Measurements from ENCODE around the gene BZW1. TPM values are rescaled to one million over a fixed set of nuclear protein-coding genes. Genes with fewer than 3 reads are reported as not detected.

Gene BZW1
- total and polyA plus RNA-seq, 2 experiments from 2014 or later, result 118 to 323 TPM

DNA sequence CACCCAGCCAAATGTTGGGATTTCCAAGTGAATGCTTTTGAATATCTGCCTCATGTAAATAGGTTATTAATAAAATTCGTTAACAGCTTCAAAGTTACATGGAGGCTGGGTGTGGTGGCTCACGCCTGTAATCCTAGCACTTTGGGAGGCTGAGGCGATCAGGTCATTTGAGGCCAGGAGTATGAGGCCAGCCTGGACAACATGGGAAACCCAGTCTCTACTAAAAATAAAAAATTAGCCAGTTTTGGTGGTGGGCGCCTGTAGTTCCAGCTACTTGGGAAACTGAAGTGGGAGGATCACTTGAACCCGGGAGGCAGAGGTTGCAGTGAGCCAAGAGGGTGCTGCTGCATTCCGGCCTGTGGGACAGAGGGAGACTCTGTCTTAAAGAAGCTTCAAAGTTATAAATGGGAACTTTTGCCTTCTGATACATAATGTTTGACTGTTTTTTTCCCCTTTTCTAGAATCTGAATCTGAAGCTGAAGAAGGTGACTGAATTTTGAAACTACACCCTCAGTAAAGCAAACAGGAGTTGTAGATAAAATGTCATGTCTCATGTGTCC is 10.1 kb downstream of the BZW1 start:
- Histone ChIP-seq H3K79me2 (replicated peaks; ENCODE audit: insufficient read depth) (0 out of 2 replicates have a peak, but pooled peaks cover 3% of the 10 kb centered on the region), H3K4me3 (no peak overlapping the region), H3K36me3 (ENCODE audit: insufficient read depth) (peaks cover 53% of the 10 kb centered on the region), H4K20me1 (replicated peaks; ENCODE audit: insufficient read depth) (peaks cover 7% of the 10 kb centered on the region; the same call in 1 of the 2 replicates), H3K9me2 (ENCODE audit: insufficient read depth) (no peaks in the 10 kb centered on the region), H3K4me2 (no peak overlapping the region), H3K4me1 (ENCODE audit: insufficient read depth) (no peaks in the 10 kb centered on the region), H3K27ac (ENCODE audit: low read depth) (no peak overlapping the region), H2AFZ (no peak overlapping the region), H3F3A (replicated peaks; ENCODE audit: low read depth) (peaks cover 14% of the 10 kb centered on the region), H3K27me3 (ENCODE audit: insufficient read depth) (no peaks in the 10 kb centered on the region)
- Mint-ChIP-seq H3K36me3 (ENCODE audit: low read depth) (peaks cover 59% of the 10 kb centered on the region), H3K27ac (no peak overlapping the region), H3K9me3 (no peaks in the 10 kb centered on the region), H3K27me3 (ENCODE audit: insufficient read depth, low read depth, poor library complexity) (no peaks in the 10 kb centered on the region), H3K4me3 (no peak overlapping the region), H3K4me1 (no peaks in the 10 kb centered on the region)
- DNase-seq (ENCODE audit: low spot score) (no peak), ATAC-seq (no peak)
- TF ChIP-seq NANOG (IDR thresholded peaks at IDR 0.05; ENCODE audit: borderline replicate concordance), result no peak
- no peak for TF ChIP-seq ZNF114 (CRISPR knock-in tag; IDR thresholded peaks at IDR 0.05)
- TF ChIP-seq, protein P1, sequence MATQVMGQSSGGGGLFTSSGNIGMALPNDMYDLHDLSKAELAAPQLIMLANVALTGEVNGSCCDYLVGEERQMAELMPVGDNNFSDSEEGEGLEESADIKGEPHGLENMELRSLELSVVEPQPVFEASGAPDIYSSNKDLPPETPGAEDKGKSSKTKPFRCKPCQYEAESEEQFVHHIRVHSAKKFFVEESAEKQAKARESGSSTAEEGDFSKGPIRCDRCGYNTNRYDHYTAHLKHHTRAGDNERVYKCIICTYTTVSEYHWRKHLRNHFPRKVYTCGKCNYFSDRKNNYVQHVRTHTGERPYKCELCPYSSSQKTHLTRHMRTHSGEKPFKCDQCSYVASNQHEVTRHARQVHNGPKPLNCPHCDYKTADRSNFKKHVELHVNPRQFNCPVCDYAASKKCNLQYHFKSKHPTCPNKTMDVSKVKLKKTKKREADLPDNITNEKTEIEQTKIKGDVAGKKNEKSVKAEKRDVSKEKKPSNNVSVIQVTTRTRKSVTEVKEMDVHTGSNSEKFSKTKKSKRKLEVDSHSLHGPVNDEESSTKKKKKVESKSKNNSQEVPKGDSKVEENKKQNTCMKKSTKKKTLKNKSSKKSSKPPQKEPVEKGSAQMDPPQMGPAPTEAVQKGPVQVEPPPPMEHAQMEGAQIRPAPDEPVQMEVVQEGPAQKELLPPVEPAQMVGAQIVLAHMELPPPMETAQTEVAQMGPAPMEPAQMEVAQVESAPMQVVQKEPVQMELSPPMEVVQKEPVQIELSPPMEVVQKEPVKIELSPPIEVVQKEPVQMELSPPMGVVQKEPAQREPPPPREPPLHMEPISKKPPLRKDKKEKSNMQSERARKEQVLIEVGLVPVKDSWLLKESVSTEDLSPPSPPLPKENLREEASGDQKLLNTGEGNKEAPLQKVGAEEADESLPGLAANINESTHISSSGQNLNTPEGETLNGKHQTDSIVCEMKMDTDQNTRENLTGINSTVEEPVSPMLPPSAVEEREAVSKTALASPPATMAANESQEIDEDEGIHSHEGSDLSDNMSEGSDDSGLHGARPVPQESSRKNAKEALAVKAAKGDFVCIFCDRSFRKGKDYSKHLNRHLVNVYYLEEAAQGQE (IDR thresholded peaks at IDR 0.05; ENCODE audit: unreplicated experiment), result no peak
- TF ChIP-seq, protein P2, sequence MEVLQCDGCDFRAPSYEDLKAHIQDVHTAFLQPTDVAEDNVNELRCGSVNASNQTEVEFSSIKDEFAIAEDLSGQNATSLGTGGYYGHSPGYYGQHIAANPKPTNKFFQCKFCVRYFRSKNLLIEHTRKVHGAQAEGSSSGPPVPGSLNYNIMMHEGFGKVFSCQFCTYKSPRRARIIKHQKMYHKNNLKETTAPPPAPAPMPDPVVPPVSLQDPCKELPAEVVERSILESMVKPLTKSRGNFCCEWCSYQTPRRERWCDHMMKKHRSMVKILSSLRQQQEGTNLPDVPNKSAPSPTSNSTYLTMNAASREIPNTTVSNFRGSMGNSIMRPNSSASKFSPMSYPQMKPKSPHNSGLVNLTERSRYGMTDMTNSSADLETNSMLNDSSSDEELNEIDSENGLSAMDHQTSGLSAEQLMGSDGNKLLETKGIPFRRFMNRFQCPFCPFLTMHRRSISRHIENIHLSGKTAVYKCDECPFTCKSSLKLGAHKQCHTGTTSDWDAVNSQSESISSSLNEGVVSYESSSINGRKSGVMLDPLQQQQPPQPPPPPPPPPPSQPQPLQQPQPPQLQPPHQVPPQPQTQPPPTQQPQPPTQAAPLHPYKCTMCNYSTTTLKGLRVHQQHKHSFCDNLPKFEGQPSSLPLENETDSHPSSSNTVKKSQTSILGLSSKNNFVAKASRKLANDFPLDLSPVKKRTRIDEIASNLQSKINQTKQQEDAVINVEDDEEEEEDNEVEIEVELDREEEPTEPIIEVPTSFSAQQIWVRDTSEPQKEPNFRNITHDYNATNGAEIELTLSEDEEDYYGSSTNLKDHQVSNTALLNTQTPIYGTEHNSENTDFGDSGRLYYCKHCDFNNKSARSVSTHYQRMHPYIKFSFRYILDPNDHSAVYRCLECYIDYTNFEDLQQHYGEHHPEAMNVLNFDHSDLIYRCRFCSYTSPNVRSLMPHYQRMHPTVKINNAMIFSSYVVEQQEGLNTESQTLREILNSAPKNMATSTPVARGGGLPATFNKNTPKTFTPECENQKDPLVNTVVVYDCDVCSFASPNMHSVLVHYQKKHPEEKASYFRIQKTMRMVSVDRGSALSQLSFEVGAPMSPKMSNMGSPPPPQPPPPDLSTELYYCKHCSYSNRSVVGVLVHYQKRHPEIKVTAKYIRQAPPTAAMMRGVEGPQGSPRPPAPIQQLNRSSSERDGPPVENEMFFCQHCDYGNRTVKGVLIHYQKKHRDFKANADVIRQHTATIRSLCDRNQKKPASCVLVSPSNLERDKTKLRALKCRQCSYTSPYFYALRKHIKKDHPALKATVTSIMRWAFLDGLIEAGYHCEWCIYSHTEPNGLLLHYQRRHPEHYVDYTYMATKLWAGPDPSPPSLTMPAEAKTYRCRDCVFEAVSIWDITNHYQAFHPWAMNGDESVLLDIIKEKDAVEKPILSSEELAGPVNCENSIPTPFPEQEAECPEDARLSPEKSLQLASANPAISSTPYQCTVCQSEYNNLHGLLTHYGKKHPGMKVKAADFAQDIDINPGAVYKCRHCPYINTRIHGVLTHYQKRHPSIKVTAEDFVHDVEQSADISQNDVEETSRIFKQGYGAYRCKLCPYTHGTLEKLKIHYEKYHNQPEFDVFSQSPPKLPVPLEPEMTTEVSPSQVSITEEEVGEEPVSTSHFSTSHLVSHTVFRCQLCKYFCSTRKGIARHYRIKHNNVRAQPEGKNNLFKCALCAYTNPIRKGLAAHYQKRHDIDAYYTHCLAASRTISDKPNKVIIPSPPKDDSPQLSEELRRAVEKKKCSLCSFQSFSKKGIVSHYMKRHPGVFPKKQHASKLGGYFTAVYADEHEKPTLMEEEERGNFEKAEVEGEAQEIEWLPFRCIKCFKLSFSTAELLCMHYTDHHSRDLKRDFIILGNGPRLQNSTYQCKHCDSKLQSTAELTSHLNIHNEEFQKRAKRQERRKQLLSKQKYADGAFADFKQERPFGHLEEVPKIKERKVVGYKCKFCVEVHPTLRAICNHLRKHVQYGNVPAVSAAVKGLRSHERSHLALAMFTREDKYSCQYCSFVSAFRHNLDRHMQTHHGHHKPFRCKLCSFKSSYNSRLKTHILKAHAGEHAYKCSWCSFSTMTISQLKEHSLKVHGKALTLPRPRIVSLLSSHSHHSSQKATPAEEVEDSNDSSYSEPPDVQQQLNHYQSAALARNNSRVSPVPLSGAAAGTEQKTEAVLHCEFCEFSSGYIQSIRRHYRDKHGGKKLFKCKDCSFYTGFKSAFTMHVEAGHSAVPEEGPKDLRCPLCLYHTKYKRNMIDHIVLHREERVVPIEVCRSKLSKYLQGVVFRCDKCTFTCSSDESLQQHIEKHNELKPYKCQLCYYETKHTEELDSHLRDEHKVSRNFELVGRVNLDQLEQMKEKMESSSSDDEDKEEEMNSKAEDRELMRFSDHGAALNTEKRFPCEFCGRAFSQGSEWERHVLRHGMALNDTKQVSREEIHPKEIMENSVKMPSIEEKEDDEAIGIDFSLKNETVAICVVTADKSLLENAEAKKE (CRISPR knock-in tag; IDR thresholded peaks at IDR 0.05), result no peak
- no peak for TF ChIP-seq STAT1 (IDR thresholded peaks at IDR 0.05; ENCODE audit: unreplicated experiment)
- no peak for TF ChIP-seq EZH2 (IDR thresholded peaks at IDR 0.05; ENCODE audit: low read depth, unreplicated experiment)
- no peak for TF ChIP-seq POLR2AphosphoS5 (IDR thresholded peaks at IDR 0.05; ENCODE audit: low read depth)
- TF ChIP-seq, protein P3, sequence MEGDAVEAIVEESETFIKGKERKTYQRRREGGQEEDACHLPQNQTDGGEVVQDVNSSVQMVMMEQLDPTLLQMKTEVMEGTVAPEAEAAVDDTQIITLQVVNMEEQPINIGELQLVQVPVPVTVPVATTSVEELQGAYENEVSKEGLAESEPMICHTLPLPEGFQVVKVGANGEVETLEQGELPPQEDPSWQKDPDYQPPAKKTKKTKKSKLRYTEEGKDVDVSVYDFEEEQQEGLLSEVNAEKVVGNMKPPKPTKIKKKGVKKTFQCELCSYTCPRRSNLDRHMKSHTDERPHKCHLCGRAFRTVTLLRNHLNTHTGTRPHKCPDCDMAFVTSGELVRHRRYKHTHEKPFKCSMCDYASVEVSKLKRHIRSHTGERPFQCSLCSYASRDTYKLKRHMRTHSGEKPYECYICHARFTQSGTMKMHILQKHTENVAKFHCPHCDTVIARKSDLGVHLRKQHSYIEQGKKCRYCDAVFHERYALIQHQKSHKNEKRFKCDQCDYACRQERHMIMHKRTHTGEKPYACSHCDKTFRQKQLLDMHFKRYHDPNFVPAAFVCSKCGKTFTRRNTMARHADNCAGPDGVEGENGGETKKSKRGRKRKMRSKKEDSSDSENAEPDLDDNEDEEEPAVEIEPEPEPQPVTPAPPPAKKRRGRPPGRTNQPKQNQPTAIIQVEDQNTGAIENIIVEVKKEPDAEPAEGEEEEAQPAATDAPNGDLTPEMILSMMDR (conservative IDR thresholded peaks at IDR 0.05; ENCODE audit: low read depth in 2 of 2), result no peak
- no peak for TF ChIP-seq ZNF331 (CRISPR knock-in tag; IDR thresholded peaks at IDR 0.05; ENCODE audit: low read depth)
- TF ChIP-seq, protein P4, sequence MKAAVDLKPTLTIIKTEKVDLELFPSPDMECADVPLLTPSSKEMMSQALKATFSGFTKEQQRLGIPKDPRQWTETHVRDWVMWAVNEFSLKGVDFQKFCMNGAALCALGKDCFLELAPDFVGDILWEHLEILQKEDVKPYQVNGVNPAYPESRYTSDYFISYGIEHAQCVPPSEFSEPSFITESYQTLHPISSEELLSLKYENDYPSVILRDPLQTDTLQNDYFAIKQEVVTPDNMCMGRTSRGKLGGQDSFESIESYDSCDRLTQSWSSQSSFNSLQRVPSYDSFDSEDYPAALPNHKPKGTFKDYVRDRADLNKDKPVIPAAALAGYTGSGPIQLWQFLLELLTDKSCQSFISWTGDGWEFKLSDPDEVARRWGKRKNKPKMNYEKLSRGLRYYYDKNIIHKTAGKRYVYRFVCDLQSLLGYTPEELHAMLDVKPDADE (IDR thresholded peaks at IDR 0.05), result no peak
- TF ChIP-seq JUNB (IDR thresholded peaks at IDR 0.05; ENCODE audit: unreplicated experiment), result no peak

Data from GM23338 (cell line).